Measurements from ENCODE around the gene GDF15.
"Not testable (repeated sequence)": the region's sequence is repeated elsewhere in the genome, so short reads cannot be mapped to it uniquely, and the experiment has no call there.

GDF15 gene

GRCh38 chr19:18399008-18399407 is 13.1 kb downstream of the GDF15 start:
- TF ChIP-seq CTCF (IDR thresholded peaks at IDR 0.05; ENCODE audit: control insufficient read depth, insufficient read depth, low read depth, low read length, missing control alignments) = no peak
- DNase-seq (ENCODE audit: low read depth) = no peak
- no peak overlapping the region for H3K4me3 ChIP-seq (ENCODE audit: control insufficient read depth, low read depth, low read length)

GRCh38 chr19:18401580-18402112 is 15.7 kb downstream of the GDF15 start:
- no peak for DNase-seq (ENCODE audit: low read depth)

GRCh38 chr19:18402455-18403248 is 16.7 kb downstream of the GDF15 start:
- not testable (repeated sequence) for DNase-seq (ENCODE audit: low read depth); H3K4me3 ChIP-seq (ENCODE audit: control insufficient read depth, low read depth, low read length)

More at GRCh38 chr19:18401580-18402112, 15.7 kb downstream of the GDF15 start:
- no peak overlapping the region for H3K4me3 ChIP-seq (ENCODE audit: control insufficient read depth, low read depth, low read length)
- peak; percentile 53 for TF ChIP-seq CTCF (IDR thresholded peaks at IDR 0.05; ENCODE audit: control insufficient read depth, insufficient read depth, low read depth, low read length, missing control alignments)

GRCh38 chr19:18405754-18406153 is 19.8 kb downstream of the GDF15 start:
- not testable (repeated sequence) for DNase-seq (ENCODE audit: low read depth)

GRCh38 chr19:18406749-18407148 is 20.8 kb downstream of the GDF15 start:
- no peak for TF ChIP-seq CTCF (IDR thresholded peaks at IDR 0.05; ENCODE audit: control insufficient read depth, insufficient read depth, low read depth, low read length, missing control alignments)
- DNase-seq (ENCODE audit: low read depth) = no peak

More at GRCh38 chr19:18405754-18406153, 19.8 kb downstream of the GDF15 start:
- not testable (repeated sequence) for H3K4me3 ChIP-seq (ENCODE audit: control insufficient read depth, low read depth, low read length)

GRCh38 chr19:18408053-18408476 is 22.1 kb downstream of the GDF15 start:
- peak; percentile 52 for TF ChIP-seq CTCF (IDR thresholded peaks at IDR 0.05; ENCODE audit: control insufficient read depth, insufficient read depth, low read depth, low read length, missing control alignments)
- no peak for DNase-seq (ENCODE audit: low read depth)
- H3K4me3 ChIP-seq (ENCODE audit: control insufficient read depth, low read depth, low read length) = no peak overlapping the region

More at GRCh38 chr19:18406749-18407148, 20.8 kb downstream of the GDF15 start:
- H3K4me3 ChIP-seq (ENCODE audit: control insufficient read depth, low read depth, low read length) = no peak overlapping the region

GRCh38 chr19:18412610-18413239 is 26.8 kb downstream of the GDF15 start:
- DNase-seq (ENCODE audit: low read depth) = no peak
- H3K4me3 ChIP-seq (ENCODE audit: control insufficient read depth, low read depth, low read length) = no peak overlapping the region
- no peak for TF ChIP-seq CTCF (IDR thresholded peaks at IDR 0.05; ENCODE audit: control insufficient read depth, insufficient read depth, low read depth, low read length, missing control alignments)

All from AG09309 (cell line).